T47D (cell line): ENCODE measurements around the gene TTC38.

Source experiments
- DNase-seq, 2 experiments: peaks; one replicate each; pipeline versions ENCODE4 v3.0.0 to v3.0.0-alpha.2; 2011 to 2012; ENCODE audit warnings: low read depth in 1 of 2, low spot score in 1 of 2
- JUND ChIP-seq: IDR thresholded peaks from 2 replicates; pipeline ENCODE4 v1.6.1; 2012; ENCODE audit warnings: low read depth
- in situ Hi-C: cut with HindIII; loops from 2 replicates; pipeline ENCODE4 v1.10.0; 2016; ENCODE audit warnings: low sequenced_read_pairs, low pct_unique_long_range_greater_than_20kb

Gene TTC38

DNA sequence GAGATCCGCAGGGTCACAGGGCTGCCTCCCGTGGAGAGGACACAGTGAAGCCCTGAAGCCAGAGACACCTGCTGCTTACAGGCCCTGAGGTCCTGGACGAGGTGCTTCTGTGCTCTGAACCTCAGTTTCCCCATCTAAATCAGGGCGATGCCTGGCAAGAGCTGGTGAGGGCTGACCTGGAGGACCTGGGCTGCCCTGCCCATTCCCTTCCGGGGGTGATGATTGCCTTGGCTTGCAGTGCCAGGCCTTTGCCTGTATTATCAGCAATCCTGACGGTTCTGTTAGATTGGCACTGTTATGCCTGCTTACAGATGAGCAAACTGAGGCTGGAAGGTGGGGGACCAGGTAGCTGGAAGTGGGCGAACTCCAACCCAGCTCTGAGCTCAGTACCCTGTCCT lies 21.0 kb downstream of the TTC38 start:
- TF ChIP-seq JUND: no peak
- in situ Hi-C loops: no loop called here
- DNase-seq: no peak

DNA sequence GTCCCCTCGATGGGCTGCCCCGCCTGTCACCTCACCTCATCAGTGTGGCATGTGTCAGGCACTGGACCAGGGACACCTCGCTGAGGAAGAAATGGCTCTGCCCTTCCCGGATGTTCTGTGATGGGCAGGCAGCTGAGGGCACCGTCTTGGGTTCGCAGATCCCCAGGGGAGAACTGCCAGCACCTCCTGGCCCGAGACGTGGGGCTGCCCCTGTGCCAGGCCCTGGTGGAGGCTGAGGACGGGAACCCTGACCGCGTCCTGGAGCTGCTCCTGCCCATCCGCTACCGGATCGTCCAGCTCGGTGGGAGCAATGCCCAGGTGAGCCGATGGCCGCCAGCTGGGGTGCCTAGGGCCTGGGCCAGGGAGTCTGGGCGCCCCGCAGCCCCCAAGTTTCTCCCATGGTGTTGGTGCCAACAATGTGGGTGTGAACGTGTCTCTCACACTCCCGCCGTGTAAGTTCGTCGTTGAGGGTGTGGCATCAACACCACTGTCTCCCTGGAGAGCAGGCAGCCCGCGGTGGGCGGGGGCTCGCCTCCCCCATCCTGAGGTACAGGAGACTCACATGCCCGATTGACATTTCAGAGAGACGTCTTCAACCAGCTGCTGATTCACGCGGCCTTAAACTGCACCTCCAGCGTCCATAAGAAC lies 21.6 kb downstream of the TTC38 start:
- in situ Hi-C loops: no loop called here
- no peak for DNase-seq

DNA sequence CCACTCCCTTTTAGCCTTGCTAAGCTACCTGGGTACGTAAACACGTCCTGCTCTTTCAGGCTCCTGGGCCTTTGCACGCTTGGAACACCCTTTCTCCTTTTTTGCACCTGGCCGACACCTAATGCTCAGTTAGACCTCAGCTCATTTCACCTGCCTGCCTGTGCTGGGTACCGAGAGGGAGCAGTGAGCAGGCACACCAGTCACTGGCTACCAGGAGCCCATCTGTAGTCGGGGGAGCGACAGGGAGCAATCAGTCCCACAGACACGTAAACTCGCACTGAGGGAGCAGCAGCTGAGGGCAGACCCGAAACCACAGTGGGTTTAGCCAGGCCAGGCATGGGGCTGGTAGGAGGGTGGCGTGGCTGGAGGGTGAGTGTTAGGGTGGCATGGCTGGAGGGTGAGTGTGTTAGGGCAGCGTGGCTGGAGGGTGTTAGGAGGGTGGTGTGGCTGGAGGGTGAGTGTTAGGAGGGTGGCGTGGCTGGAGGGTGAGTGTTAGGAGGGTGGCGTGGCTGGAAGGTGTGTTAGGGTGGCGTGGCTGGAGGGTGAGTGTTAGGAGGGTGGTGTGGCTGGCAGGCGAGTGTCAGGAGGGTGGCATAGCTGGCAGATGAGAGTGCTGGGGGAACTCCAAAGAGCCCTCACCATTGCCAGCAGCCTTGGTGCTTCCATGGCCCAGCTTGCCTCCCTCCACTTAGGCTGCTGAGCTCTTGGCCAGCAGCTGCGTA lies 22.5 kb downstream of the TTC38 start:
- no peak for DNase-seq
- in situ Hi-C loops: no loop called here
- TF ChIP-seq JUND: no peak

More for the DNA sequence above, 21.6 kb downstream of the TTC38 start:
- TF ChIP-seq JUND: no peak

DNA sequence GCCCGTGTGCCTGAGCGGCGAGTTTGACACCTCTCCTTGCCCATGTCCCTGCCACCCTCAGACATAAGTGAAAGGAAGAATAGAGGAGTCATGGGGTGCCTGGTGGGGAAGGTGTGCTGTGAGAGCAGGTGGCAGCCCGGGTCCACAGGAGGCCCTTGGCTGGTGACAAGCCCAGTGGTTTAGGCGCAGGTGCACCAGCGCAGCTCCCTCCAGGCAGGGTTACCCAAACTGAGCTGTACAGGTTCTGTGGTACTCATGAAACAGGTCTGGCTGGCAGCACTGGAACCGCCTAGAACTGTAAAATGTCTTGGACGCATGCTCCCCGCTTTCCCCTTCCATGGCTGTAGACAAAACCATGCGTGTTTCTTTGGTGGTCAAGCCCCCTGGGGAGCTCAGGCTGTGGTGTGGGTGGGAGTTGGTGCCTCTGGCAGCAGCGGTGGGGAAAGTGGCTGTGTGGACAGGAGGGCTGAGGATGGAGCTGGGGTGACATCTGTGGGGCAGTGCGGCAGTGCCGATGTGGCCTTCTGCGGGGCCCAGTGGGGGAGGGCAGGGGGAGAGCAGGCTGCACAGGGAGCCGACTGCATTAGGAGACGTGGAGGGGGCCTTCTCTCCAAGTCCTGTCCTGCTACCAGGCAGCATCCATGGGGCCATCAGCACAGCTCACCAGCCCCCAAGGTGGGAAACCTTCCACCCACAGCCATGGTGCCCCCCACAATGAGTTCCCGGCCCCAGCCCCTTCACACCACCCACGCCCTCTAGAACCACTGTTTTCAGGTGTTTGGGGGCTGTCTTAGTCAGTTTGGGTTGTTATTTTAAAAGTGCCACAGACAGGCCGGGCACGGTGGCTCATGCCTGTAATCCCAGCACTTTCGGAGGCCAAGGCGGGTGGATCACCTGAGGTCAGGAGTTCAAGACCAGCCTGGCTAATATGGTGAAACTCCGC lies 23.3 kb downstream of the TTC38 start:
- no peak for TF ChIP-seq JUND
- no peak for DNase-seq
- in situ Hi-C loops: no loop called here

DNA sequence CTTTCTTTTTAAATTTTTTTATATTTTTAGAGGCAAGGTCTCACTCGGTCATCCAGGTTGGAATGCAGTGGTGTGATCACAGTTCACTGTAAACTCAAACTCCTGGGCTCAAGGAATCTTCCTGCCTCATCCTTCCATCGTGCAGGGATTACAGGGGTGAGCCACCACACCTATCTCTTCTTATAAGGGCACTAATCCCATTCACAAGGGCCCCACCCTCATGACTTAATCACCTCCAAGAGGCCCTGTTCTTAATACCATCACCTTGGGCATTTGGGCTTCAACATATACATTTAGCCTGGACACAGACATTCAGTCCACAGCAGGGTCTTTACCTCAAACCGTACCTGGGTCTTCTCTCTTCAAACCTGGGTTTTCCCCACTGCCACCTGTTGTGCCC lies 24.4 kb downstream of the TTC38 start:
- no peak for DNase-seq
- TF ChIP-seq JUND: no peak
- in situ Hi-C loops: no loop called here

DNA sequence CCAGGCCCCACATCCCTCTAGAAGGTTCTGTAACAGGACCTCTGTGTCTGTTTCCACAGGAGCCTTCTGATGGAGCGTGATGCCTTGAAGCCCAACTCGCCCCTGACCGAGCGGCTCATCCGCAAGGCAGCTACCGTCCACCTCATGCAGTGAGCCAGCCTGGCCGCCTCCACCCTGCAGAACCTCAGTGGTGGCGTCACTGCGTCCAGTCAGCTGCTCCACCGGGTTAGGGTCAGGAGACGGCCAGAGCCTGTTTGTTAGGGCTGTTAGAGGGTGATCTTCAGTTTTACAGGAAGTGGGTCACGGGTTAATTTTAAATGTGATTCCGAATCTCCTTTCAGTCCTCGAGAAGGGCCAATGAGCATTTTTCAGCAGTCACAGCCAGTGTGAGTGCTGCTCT lies 24.9 kb downstream of the TTC38 start:
- in situ Hi-C loops: no loop called here
- TF ChIP-seq JUND: no peak
- DNase-seq: no peak

DNA sequence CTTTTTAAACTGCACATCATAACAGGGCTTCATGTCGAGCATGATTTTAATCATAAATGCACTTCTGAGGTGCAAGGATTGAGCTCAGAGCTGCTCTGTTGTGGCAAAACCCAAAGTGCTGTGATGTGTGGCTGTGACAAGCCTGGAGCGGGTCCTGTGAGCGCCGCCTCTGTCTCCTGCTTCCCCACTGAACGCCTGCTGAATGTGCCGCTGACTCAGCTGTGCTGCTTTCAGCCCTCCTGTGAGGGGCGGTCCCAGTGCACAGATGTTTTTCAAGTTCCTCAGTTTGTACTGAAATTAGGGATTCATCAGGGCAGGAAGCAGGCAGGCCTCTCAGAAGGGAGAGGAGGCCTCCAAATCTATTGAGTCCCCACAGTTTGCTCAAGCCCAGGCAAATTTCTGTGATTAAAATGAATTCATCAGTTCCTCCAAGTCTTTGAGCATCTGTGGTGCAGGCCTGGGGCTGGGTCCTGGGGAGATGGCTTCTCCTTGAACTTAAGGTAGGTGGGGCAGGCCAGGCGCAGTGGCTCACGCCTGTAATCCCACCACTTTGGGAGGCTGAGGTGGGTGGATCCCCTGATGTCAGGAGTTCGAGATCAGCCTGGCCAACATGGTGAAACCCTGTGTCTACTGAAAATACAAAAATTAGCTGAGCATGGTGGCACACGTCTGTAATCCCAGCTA lies 25.9 kb downstream of the TTC38 start:
- no peak for DNase-seq
- TF ChIP-seq JUND: no peak
- in situ Hi-C loops: no loop called here

DNA sequence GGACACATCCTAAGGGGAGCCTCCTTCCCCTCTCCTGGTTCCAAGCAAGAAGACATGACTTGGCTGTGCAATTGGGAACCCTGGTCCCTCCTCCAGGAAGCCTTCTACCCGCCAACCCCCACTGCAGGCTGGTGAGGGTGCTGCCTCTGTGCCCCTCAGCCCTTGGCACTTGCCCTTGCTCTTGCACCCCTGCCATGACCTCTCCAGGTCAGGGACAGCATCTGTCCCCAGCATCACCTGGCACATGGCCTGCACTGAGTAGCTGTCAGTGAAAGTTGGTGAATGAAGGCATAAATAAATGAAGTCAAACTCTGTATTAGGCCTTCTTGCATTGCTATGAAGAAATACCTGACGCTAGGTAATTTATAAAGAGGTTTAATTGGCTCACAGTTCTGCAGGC lies 27.0 kb downstream of the TTC38 start:
- in situ Hi-C loops: no loop called here
- no peak for TF ChIP-seq JUND

DNA sequence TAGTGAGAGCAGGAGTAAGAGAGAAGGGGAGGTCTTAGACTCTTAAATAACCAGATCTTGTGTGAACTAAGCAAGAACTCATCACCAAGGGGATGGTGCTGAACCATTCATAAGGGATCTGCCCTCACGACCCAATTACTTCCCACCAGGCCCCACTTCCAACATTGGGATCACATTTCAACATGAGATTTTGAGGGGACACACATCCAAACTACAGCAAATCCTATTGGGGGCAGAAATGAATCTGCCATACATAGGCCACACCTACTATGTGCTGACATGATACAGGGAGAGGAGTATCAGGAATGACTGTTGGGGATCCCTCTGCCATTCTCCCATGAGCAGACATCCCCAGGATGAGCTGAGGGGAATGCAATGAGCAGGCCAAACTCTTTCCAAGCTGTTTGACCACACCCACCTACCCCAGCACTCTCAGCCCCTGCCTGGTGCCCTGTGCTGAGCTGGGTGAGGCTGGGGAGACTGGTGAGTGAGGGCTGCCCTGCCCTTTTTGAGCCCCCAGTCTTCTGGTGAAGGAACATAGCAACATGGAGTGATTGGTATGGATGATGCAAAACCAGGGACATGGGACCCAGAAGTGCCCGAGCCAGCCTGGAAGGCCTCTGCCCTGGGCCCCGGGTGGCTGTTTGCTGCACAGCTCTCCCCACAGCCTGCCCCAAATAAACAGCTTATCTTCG lies 27.6 kb downstream of the TTC38 start:
- DNase-seq: no peak
- no peak for TF ChIP-seq JUND
- in situ Hi-C loops: no loop called here

More for the DNA sequence above, 27.0 kb downstream of the TTC38 start:
- DNase-seq: no peak

DNA sequence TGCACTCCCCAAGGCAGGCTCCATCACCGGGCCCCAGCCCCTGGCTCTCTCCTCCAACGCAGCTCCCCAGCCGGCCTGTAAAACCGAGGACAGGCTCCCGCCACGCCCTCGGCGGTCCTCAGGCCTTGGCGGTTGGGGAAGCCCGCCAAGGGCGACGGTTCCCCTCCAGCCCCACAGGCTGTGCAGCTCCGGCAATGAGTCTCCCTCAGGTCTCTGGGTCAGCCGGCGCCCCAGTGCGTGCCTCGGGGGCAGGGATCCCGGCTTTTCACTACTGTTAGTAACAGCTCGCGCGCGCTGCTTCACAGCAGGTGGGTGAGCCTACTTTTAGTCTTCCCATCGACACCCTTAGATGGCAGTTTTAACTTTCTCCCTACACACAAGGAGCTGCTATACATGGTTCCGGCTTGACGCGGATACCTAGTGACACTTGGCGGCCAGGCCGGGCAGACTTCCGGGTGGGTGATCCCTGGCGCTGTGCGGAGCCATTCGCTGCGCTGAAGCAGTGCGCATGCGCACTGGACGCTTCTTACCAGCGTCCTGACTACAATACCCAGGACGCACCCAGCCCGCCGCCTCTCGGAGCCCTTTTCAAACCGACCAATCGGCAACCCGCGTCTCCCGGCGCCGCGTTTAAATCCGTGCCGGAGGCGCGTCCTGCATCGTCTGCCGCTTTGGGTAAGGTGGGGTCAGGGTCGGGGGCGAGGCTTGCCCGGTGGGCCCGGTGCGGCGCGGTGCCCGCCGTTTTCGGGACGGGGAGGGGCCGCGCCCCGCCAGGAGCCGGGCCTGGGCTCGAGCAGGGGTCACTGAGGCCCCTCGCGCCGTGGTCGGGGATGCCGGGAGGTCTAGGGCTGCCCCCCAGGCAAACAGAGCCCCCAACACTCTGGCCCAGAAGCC lies 28.7 kb downstream of the TTC38 start, which contains the start of gene GTSE1:
TSS of gene GTSE1 (plus strand) at position 614 of the 894 bp plus-strand sequence. CDS start 531 bp downstream, outside the sequence.
- peak; percentile 96 for DNase-seq
- no peak for TF ChIP-seq JUND
- in situ Hi-C loops: no loop called here
